ENCODE results near the gene EFCAB14.

- TF ChIP-seq, protein P1, sequence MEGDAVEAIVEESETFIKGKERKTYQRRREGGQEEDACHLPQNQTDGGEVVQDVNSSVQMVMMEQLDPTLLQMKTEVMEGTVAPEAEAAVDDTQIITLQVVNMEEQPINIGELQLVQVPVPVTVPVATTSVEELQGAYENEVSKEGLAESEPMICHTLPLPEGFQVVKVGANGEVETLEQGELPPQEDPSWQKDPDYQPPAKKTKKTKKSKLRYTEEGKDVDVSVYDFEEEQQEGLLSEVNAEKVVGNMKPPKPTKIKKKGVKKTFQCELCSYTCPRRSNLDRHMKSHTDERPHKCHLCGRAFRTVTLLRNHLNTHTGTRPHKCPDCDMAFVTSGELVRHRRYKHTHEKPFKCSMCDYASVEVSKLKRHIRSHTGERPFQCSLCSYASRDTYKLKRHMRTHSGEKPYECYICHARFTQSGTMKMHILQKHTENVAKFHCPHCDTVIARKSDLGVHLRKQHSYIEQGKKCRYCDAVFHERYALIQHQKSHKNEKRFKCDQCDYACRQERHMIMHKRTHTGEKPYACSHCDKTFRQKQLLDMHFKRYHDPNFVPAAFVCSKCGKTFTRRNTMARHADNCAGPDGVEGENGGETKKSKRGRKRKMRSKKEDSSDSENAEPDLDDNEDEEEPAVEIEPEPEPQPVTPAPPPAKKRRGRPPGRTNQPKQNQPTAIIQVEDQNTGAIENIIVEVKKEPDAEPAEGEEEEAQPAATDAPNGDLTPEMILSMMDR (IDR thresholded peaks at IDR 0.05), result no peak
- no peak for TF ChIP-seq POLR2A (IDR thresholded peaks at IDR 0.05)
These were observed 49.5 kb upstream of the EFCAB14 start for GRCh38 chr1:46768445-46768844.

Data from thyroid gland (tissue), 4 donors.